ENCODE results near the gene ABCF2.

- TF ChIP-seq CTCF (IDR thresholded peaks at IDR 0.05) (no peak), POLR2A (IDR thresholded peaks at IDR 0.05) (no peak)
These were observed 15.4 kb upstream of the ABCF2 start for GRCh38 chr7:151242159-151243044.
